ENCODE data around the gene NPSR1. TPM values are rescaled to one million over a fixed set of nuclear protein-coding genes. Genes with fewer than 3 reads are reported as not detected.

NPSR1 gene
- total and polyA plus RNA-seq, 8 donors = not detected

DNA sequence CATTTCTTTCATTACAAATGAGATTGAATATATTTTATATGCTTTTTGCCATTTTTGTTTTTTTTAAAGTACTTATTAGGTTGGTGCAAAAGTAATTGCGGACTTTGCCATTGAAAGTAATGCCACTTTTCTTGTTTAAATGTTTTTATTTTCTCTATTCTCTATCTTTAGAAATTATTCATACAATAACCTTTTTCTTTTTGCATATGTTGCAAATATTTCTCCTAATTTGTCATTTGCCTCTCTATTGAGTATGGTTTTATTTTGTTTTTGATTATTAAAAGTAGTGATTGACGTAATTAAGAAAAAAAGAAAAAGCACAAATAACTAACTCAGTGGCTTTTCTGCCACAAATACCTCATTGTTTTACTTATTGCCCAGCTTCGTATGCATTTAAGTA is 172.4 kb downstream of the NPSR1 start:
- no peaks in the 10 kb centered on the region for H3K9me3 ChIP-seq
- intact Hi-C loops (cut with DNase I) = no loop called here
- TF ChIP-seq CTCF (IDR thresholded peaks at IDR 0.05) = no peak
- ATAC-seq = no peak
- no peaks in the 10 kb centered on the region for H3K27me3 ChIP-seq
- H3K4me1 ChIP-seq = no peaks in the 10 kb centered on the region
- no peak for DNase-seq
- no peak overlapping the region for H3K4me3 ChIP-seq
- H3K27ac ChIP-seq = no peak overlapping the region
- H3K36me3 ChIP-seq = no peaks in the 10 kb centered on the region

DNA sequence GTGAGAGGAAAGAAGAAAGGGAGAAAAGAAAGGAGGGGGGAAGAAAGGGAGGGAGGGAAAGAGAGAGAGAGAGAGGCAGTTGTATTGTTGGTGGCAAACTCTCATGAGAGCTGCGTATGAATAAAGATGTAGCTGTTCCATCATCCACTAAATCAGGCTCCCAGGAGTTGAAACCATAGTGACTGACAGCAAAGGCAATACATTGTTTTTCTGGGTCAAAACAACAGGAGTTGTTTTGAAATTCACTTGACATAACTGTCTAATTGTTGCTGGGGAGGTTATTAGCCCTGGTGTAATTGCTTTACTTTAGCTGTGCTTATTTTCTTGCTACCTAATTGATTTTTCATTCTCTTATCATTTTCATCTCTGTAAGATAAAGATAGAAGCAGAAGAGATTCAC is 173.4 kb downstream of the NPSR1 start:
- Histone ChIP-seq H3K4me1 (no peaks in the 10 kb centered on the region), H3K4me3 (no peak overlapping the region), H3K27me3 (no peaks in the 10 kb centered on the region), H3K9me3 (no peaks in the 10 kb centered on the region), H3K36me3 (no peaks in the 10 kb centered on the region), H3K27ac (no peak overlapping the region)
- no peak for TF ChIP-seq CTCF (IDR thresholded peaks at IDR 0.05)
- ATAC-seq (no peak), DNase-seq (no peak)
- intact Hi-C loops (cut with DNase I) = no loop called here

- Histone ChIP-seq H3K36me3 (no peaks in the 10 kb centered on the region), H3K9me3 (no peaks in the 10 kb centered on the region), H3K4me1 (no peaks in the 10 kb centered on the region), H3K4me3 (no peak overlapping the region), H3K27ac (no peak overlapping the region), H3K27me3 (no peaks in the 10 kb centered on the region)
- no peak for TF ChIP-seq CTCF (IDR thresholded peaks at IDR 0.05)
- intact Hi-C loops (cut with DNase I) = no loop called here
- DNase-seq = no peak
- no peak for ATAC-seq
Measured at GRCh38 chr7:34832020-34832419, 174.0 kb downstream of the NPSR1 start.

- Histone ChIP-seq H3K36me3 (no peaks in the 10 kb centered on the region), H3K27me3 (no peaks in the 10 kb centered on the region), H3K4me1 (no peaks in the 10 kb centered on the region), H3K27ac (no peak overlapping the region), H3K4me3 (no peak overlapping the region), H3K9me3 (no peaks in the 10 kb centered on the region)
- TF ChIP-seq CTCF (IDR thresholded peaks at IDR 0.05) = no peak
- ATAC-seq (no peak), DNase-seq (no peak)
- intact Hi-C loops (cut with DNase I) = no loop called here
Measured at GRCh38 chr7:34835901-34836600, 178.0 kb downstream of the NPSR1 start.

DNA sequence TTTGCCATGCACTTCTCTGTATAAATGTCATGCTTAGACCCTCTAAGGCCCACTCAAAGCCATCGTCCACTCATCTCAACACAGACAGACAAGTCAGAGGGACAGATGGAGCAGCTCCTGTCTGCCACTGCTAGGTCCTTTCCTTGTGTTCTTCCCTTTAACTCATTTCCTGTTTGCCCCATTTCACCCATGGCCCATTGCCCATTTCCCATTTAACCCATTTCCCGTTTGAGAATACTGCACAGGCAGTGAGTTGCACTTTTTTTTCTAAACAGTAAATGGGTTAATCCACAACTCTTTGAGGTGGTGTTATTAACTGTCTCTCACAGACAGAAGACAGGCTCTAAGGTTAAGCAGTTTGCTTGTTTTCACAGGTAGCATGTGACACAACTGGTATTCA is 179.3 kb downstream of the NPSR1 start:
- no peaks in the 10 kb centered on the region for H3K36me3 ChIP-seq
- no peaks in the 10 kb centered on the region for H3K27me3 ChIP-seq
- no peaks in the 10 kb centered on the region for H3K4me1 ChIP-seq
- intact Hi-C loops (cut with DNase I) = no loop called here
- ATAC-seq (no peak), DNase-seq (no peak)
- no peak overlapping the region for H3K4me3 ChIP-seq
- no peak for TF ChIP-seq CTCF (IDR thresholded peaks at IDR 0.05)
- no peak overlapping the region for H3K27ac ChIP-seq
- H3K9me3 ChIP-seq = no peaks in the 10 kb centered on the region
